K562 (cell line): ENCODE measurements around the gene GBF1. TPM values are rescaled to one million over a fixed set of nuclear protein-coding genes. Genes with fewer than 3 reads are reported as not detected.

Experiments used
- ATAC-seq: fragments of 200-7000 bp; cut with Tn5 transposase; 3 replicates; pipeline ENCODE4 v1.9.1; 2020; ENCODE audit warnings: moderate library complexity
- BruUV-seq: library from RNA; stranded (reverse); fragments of 400-500 nt; replicated peaks from 2 replicates; lab custom pipeline; 2021; lab: Mats Ljungman, UMichigan
- CTCF ChIA-PET: fragments of 300-600 bp; formaldehyde crosslinking; extraction: SDS; loops from one replicate; lab custom pipeline; 2021; ENCODE audit warnings: low intra/inter-chr PET ratio; lab: Yijun Ruan, JAX
- POLR2A ChIA-PET: fragments of 300-600, 350-650 bp; sonication (Branson Sonifier 250); formaldehyde crosslinking; extraction: SDS; loops from one replicate; lab custom pipeline; 2021; ENCODE audit warnings: antibody characterized with exemption, inconsistent platforms; lab: Yijun Ruan, JAX
- DNase-seq, 4 experiments: peaks; one replicate each; pipeline versions ENCODE4 v3.0.0 to v3.0.0-alpha.2; 2011 to 2018; ENCODE audit warnings: low spot score in 3 of 4, mixed read lengths in 3 of 4; ENCODE audit errors: extremely low read depth in 1 of 4
- FAIRE-seq: peaks from 2 replicates; lab custom pipeline; 2011; peaks lifted over from hg19 to GRCh38; lab: Jason Lieb, UNC
- H2AFZ ChIP-seq: 2 replicates; pipeline ENCODE4 v1.6.0; 2011; ENCODE audit warnings: low read depth, low read length, control low read depth, inconsistent platforms
- H3K27ac ChIP-seq: fragments of 200-600 bp; 3 replicates; pipeline ENCODE4 v1.8.0; 2011; ENCODE audit warnings: low read depth, mild to moderate bottlenecking, control low read depth, inconsistent platforms, low read length, moderate library complexity, mixed read lengths; ENCODE audit errors: extremely low read depth
- H3K27me3 ChIP-seq, 2 experiments: fragments of 300-600 bp in 1 of 2; 2 replicates in 1 of 2; 3 replicates in 1 of 2; pipeline versions ENCODE4 v1.6.0 to v1.8.0; 2011; ENCODE audit warnings: inconsistent platforms in 2 of 2, low read length in 2 of 2, mild to moderate bottlenecking in 1 of 2, mixed read lengths in 1 of 2, moderate library complexity in 1 of 2; ENCODE audit not compliant: control insufficient read depth in 2 of 2, insufficient read depth in 2 of 2
- H3K36me3 ChIP-seq: fragments of 300-600 bp; 3 replicates; pipeline ENCODE4 v1.8.0; 2011; ENCODE audit warnings: mild to moderate bottlenecking, low read length, inconsistent platforms; ENCODE audit not compliant: control insufficient read depth, insufficient read depth
- H3K4me1 ChIP-seq, 2 experiments: fragments of 200-600 bp in 1 of 2; replicated peaks in 1 of 2; 2 replicates in 1 of 2; 3 replicates in 1 of 2; pipeline versions ENCODE4 v1.5.1 to v1.8.0; 2011; ENCODE audit warnings: inconsistent platforms in 2 of 2, low read length in 2 of 2, mild to moderate bottlenecking in 1 of 2, mixed read lengths in 1 of 2, moderate library complexity in 1 of 2; ENCODE audit not compliant: control insufficient read depth in 2 of 2, insufficient read depth in 2 of 2
- H3K4me2 ChIP-seq: 2 replicates; pipeline ENCODE4 v1.6.1; 2011; ENCODE audit warnings: low read length, control low read depth, inconsistent platforms, mixed read lengths; ENCODE audit not compliant: insufficient read depth
- H3K4me3 ChIP-seq: fragments of 200-600 bp; sonication (generic), shearing (Covaris generic); 2 replicates; pipeline ENCODE4 v1.5.1; 2016; ENCODE audit warnings: control low read depth, inconsistent platforms
- H3K79me2 ChIP-seq: fragments of 200-600 bp; 3 replicates; pipeline ENCODE4 v1.8.0; 2011; ENCODE audit warnings: low read length, inconsistent platforms; ENCODE audit not compliant: control insufficient read depth, insufficient read depth
- H3K9ac ChIP-seq, 2 experiments: 2 replicates each; pipeline versions ENCODE4 v1.6.0 to v1.6.1; 2011; ENCODE audit warnings: low read depth in 2 of 2, low read length in 2 of 2, control low read depth in 1 of 2, inconsistent platforms in 1 of 2, mild to moderate bottlenecking in 1 of 2, mixed read lengths in 1 of 2; ENCODE audit not compliant: insufficient read depth in 1 of 2
- H3K9me1 ChIP-seq: one replicate; pipeline ENCODE4 v1.6.0; 2011; ENCODE audit warnings: inconsistent platforms, mild to moderate bottlenecking, low read length, moderate library complexity; ENCODE audit not compliant: control insufficient read depth, insufficient read depth
- H3K9me3 ChIP-seq: replicated peaks from 2 replicates; pipeline ENCODE4 v1.5.1; 2011; ENCODE audit warnings: low read depth, low read length, inconsistent platforms; ENCODE audit not compliant: control insufficient read depth, insufficient read depth
- H4K20me1 ChIP-seq: replicated peaks from 2 replicates; pipeline ENCODE4 v1.6.1; 2011; ENCODE audit warnings: low read length, inconsistent platforms, mixed read lengths; ENCODE audit not compliant: control insufficient read depth, insufficient read depth
- CREB1 ChIP-seq, 2 experiments: sonication (generic) in 1 of 2; formaldehyde crosslinking in 1 of 2; IDR thresholded peaks; 2 replicates each; pipeline versions ENCODE4 v1.6.1 to v1.8.0; 2012 to 2022; ENCODE audit warnings: inconsistent platforms in 1 of 2, mild to moderate bottlenecking in 1 of 2, missing genetic modification reagents in 1 of 2, moderate library complexity in 1 of 2
- E2F3 ChIP-seq: fragments of 250-450 bp; sonication (Bioruptor Pico); IDR thresholded peaks from 2 replicates; pipeline ENCODE4 v1.4.0; 2020; ENCODE audit warnings: mild to moderate bottlenecking
- ELF4 ChIP-seq: fragments of 450-650 bp; formaldehyde crosslinking; IDR thresholded peaks from 2 replicates; pipeline ENCODE4 v1.4.0; 2022; ENCODE audit warnings: missing genetic modification characterization
- HSF4 ChIP-seq: fragments of 250-450 bp; sonication (Bioruptor Pico); IDR thresholded peaks from 2 replicates; pipeline ENCODE4 v2.1.2; 2022; ENCODE audit warnings: mild to moderate bottlenecking, moderate library complexity, borderline replicate concordance
- KDM2B ChIP-seq: fragments of 250-450 bp; sonication (Bioruptor Pico); IDR thresholded peaks from 2 replicates; pipeline ENCODE4 v1.8.0; 2021; ENCODE audit warnings: mild to moderate bottlenecking, moderate library complexity
- PCBP1 ChIP-seq: fragments of 200-400 bp; formaldehyde crosslinking; IDR thresholded peaks from 2 replicates; pipeline ENCODE4 v1.6.1; 2018; ENCODE audit warnings: mild to moderate bottlenecking, low read depth, low read length; ENCODE audit not compliant: poor library complexity, severe bottlenecking
- RBBP5 ChIP-seq: fragments of 200-600 bp; sonication (generic); IDR thresholded peaks from 2 replicates; pipeline ENCODE4 v1.6.1; 2012; ENCODE audit warnings: borderline replicate concordance, mild to moderate bottlenecking, low read length, control low read depth, inconsistent platforms; ENCODE audit not compliant: insufficient read depth, poor library complexity, severe bottlenecking
- SMAD1 ChIP-seq: fragments of 150-350 bp; IDR thresholded peaks from 2 replicates; pipeline ENCODE4 v1.6.1; 2014; ENCODE audit warnings: low read length, low read depth; ENCODE audit not compliant: partially characterized antibody
- SMAD2 ChIP-seq: fragments of 150-350 bp; IDR thresholded peaks from 2 replicates; pipeline ENCODE4 v1.6.1; 2014; ENCODE audit warnings: low read depth, mild to moderate bottlenecking, low read length
- STAG1 ChIP-seq: sonication (generic); formaldehyde crosslinking; IDR thresholded peaks from 2 replicates; pipeline ENCODE4 v1.5.0; 2020; ENCODE audit warnings: missing genetic modification reagents, borderline replicate concordance
- TARDBP ChIP-seq: fragments of 450-650 bp; IDR thresholded peaks from 2 replicates; pipeline ENCODE4 v1.6.1; 2016
- TCF7 ChIP-seq: sonication (generic); IDR thresholded peaks from 2 replicates; pipeline ENCODE4 v1.6.1; 2016; ENCODE audit warnings: antibody characterized with exemption, borderline replicate concordance
- ZNF384 ChIP-seq: IDR thresholded peaks from 2 replicates; pipeline ENCODE4 v1.6.1; 2012; ENCODE audit warnings: low read depth, low read length, improper control_type of control experiment
- ZNF408 ChIP-seq: fragments of 250-450 bp; sonication (Bioruptor Pico); IDR thresholded peaks from 2 replicates; pipeline ENCODE4 v1.4.0; 2020; ENCODE audit warnings: low read depth, mild to moderate bottlenecking, moderate library complexity
- ZNF589 ChIP-seq: fragments of 200-800 bp; sonication (Bioruptor generic); IDR thresholded peaks from 2 replicates; pipeline ENCODE4 v1.6.1; 2016; ENCODE audit warnings: low read depth, missing genetic modification characterization, missing compliant biosample characterization
- WGBS: fragments of 100-300 bp; shearing (Covaris generic); methylation state at CpG from one replicate; pipeline ENCODE4 v1.1.6; 2016; ENCODE audit warnings: low coverage, mixed read lengths; ENCODE audit not compliant: insufficient coverage; ENCODE audit errors: missing lambda C conversion rate; 5-methylcytosine and 5-hydroxymethylcytosine counted together
- in situ Hi-C: fragments of 300-500 bp; cut with MboI; formaldehyde crosslinking; loops from 4 replicates; pipeline ENCODE4 v1.15.0; 2018; ENCODE audit warnings: inconsistent platforms, mixed read lengths
- intact Hi-C: fragments of 100-400 bp; cut with micrococcal nuclease; formaldehyde crosslinking; loops from 2 replicates; pipeline ENCODE4 v1.14.2; 2022
- polyA plus RNA-seq, 8 experiments: library from polyadenylated mRNA; depleted of rRNA in 4 of 8; stranded (reverse) in 5 of 8; unstranded in 3 of 8; fragments of >200 nt; fragmentation: Nextera tagmentation in 2 of 8; fragmentation: Illumina TruSeq in 1 of 8; extraction: Ambion mirVana in 2 of 8; extraction: Trizol in 1 of 8; gene quantifications; 2 replicates each; pipeline versions ENCODE4 v1.2.1 to v1.2.3, GENCODE V29; 2011 to 2014; ENCODE audit warnings: inconsistent platforms in 1 of 8, missing spikeins in 1 of 8
- total RNA-seq, 7 experiments: library from RNA; depleted of rRNA in 6 of 7; stranded (reverse); fragments of >200 nt in 6 of 7; fragmentation: Illumina TruSeq in 2 of 7; extraction: Trizol in 2 of 7; gene quantifications; 2 replicates each; pipeline versions ENCODE4 v1.2.1 to v1.2.3, GENCODE V29; 2011 to 2021; ENCODE audit warnings: low replicate concordance in 1 of 7
- TF ChIP-seq, protein P1 (sequence below): sonication (generic); formaldehyde crosslinking; IDR thresholded peaks from 2 replicates; pipeline ENCODE4 v1.8.1; 2023; ENCODE audit warnings: missing genetic modification reagents, mild to moderate bottlenecking, borderline replicate concordance

Gene GBF1
- total and polyA plus RNA-seq, 9 of the 15 experiments (the other 6 are each of a cell fraction or from before 2014, with no cell fraction given) = 0.69 to 28.0 (median 10.3) TPM

DNA sequence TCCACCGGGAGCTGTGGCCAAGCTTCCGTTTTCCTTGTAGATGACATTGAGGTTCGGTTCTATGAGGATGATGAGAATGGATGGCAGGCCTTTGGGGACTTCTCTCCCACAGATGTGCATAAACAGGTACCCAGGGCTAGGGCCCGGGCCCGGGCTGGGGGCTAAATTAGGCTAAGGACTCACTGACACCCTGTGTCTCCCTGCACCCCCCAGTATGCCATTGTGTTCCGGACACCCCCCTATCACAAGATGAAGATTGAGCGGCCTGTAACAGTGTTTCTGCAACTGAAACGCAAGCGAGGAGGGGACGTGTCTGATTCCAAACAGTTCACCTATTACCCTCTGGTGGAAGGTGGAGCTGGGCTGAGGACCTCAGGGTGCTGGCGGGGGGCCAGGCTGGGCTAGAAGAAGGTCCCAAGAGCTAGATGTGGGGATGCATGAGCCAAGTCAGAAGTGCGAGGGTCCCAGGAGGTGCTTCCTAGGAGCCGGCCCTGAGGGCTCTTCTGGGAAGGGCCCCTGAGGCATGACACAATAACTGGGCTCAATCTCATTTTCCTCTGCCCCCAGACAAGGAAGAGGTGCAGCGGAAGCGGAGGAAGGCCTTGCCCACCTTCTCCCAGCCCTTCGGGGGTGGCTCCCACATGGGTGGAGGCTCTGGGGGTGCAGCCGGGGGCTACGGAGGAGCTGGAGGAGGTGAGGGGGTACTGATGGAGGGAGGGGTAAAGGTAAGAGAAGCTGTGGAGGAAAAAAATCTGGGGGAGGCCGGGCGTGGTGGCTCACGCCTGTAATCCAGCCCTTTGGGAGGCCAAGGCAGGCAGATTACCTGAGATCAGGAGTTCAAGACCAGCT is 153.1 kb downstream of the GBF1 start:
- ChIA-PET CTCF (interaction anchor here (1.2 to 2.0 kb wide), 2 partner anchors 80 to 169 kb away, joined by 6 to 12 read pairs; no protein-coding TSS in a partner anchor), POLR2A (interaction anchor here (1.1 kb wide), 2 partner anchors 146 to 168 kb away, joined by 3 to 4 read pairs; no protein-coding TSS in a partner anchor)
- ATAC-seq (no peak), FAIRE-seq (no peak), DNase-seq (no peak)
- Histone ChIP-seq H3K36me3 (peaks cover 16% of the 10 kb centered on the region; the same call in 1 of the 3 replicates), H3K4me2 (no peak overlapping the region), H3K27ac (no peak overlapping the region), H4K20me1 (no peaks in the 10 kb centered on the region), H3K9me3 (no peaks in the 10 kb centered on the region), H3K27me3 (no peaks in the 10 kb centered on the region), H3K9me1 (no peaks in the 10 kb centered on the region), H3K79me2 (peaks cover 7% of the 10 kb centered on the region; the same call in 1 of the 3 replicates), H3K4me1 (peaks cover 14 to 61% of the 10 kb centered on the region in 2 experiments; a peak in 4 of 5 replicates), H2AFZ (no peak overlapping the region), H3K9ac (no peak overlapping the region), H3K4me3 (no peak overlapping the region)
- WGBS = 88% methylated on average over 15 of the region's 21 CpGs
- in situ Hi-C loops = loop anchor here (25.0 kb wide), 1 partner anchor 189 kb away; no protein-coding TSS in a partner anchor
- intact Hi-C loops = loop anchor here (1.0 to 5.0 kb wide), 2 partner anchors 167 to 231 kb away; no protein-coding TSS in a partner anchor
- BruUV-seq = no TSS peak
- TF ChIP-seq SMAD2 = no peak
- TF ChIP-seq ZNF589 (CRISPR knock-in tag) = no peak
- no peak for TF ChIP-seq TCF7
- TF ChIP-seq ZNF384 = no peak
- TF ChIP-seq RBBP5 = no peak
- no peak for TF ChIP-seq ZNF408 (CRISPR knock-in tag)
- no peak for TF ChIP-seq CREB1 (IDR thresholded peaks at IDR 0.05)
- no peak for TF ChIP-seq CREB1 (CRISPR knock-in tag; IDR thresholded peaks at IDR 0.05)
- TF ChIP-seq ELF4 (CRISPR knock-in tag) = no peak
- TF ChIP-seq, protein P1, sequence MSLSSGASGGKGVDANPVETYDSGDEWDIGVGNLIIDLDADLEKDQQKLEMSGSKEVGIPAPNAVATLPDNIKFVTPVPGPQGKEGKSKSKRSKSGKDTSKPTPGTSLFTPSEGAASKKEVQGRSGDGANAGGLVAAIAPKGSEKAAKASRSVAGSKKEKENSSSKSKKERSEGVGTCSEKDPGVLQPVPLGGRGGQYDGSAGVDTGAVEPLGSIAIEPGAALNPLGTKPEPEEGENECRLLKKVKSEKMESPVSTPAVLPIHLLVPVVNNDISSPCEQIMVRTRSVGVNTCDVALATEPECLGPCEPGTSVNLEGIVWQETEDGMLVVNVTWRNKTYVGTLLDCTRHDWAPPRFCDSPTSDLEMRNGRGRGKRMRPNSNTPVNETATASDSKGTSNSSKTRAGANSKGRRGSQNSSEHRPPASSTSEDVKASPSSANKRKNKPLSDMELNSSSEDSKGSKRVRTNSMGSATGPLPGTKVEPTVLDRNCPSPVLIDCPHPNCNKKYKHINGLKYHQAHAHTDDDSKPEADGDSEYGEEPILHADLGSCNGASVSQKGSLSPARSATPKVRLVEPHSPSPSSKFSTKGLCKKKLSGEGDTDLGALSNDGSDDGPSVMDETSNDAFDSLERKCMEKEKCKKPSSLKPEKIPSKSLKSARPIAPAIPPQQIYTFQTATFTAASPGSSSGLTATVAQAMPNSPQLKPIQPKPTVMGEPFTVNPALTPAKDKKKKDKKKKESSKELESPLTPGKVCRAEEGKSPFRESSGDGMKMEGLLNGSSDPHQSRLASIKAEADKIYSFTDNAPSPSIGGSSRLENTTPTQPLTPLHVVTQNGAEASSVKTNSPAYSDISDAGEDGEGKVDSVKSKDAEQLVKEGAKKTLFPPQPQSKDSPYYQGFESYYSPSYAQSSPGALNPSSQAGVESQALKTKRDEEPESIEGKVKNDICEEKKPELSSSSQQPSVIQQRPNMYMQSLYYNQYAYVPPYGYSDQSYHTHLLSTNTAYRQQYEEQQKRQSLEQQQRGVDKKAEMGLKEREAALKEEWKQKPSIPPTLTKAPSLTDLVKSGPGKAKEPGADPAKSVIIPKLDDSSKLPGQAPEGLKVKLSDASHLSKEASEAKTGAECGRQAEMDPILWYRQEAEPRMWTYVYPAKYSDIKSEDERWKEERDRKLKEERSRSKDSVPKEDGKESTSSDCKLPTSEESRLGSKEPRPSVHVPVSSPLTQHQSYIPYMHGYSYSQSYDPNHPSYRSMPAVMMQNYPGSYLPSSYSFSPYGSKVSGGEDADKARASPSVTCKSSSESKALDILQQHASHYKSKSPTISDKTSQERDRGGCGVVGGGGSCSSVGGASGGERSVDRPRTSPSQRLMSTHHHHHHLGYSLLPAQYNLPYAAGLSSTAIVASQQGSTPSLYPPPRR (CRISPR knock-in tag) = no peak
- TF ChIP-seq PCBP1 = no peak
- TF ChIP-seq SMAD1 = no peak
- no peak for TF ChIP-seq E2F3
- TF ChIP-seq TARDBP = no peak
- no peak for TF ChIP-seq STAG1
- no peak for TF ChIP-seq KDM2B (CRISPR knock-in tag)
- TF ChIP-seq HSF4 = no peak
